GM06990 (cell line): ENCODE data around the gene ATP2B2.

ENCODE experiments used
- DNase-seq: peaks from one replicate; pipeline ENCODE4 v3.0.0-alpha.2; 2011; ENCODE audit not compliant: insufficient read length; ENCODE audit errors: extremely low read depth
- H3K27me3 ChIP-seq: replicated peaks from 2 replicates; pipeline ENCODE4 v1.6.0; 2011; ENCODE audit warnings: low read length; ENCODE audit not compliant: control insufficient read depth, insufficient read depth
- H3K36me3 ChIP-seq: 2 replicates; pipeline ENCODE4 v1.5.1; 2011; ENCODE audit warnings: low read length; ENCODE audit not compliant: control insufficient read depth, insufficient read depth
- H3K4me3 ChIP-seq: replicated peaks from 2 replicates; pipeline ENCODE4 v1.5.1; 2011; ENCODE audit warnings: low read depth, mild to moderate bottlenecking, control low read depth, low read length
- TF ChIP-seq, protein P1 (sequence below): IDR thresholded peaks from 2 replicates; pipeline ENCODE4 v1.5.1; 2011; ENCODE audit warnings: low read length, control low read depth, mild to moderate bottlenecking, inconsistent platforms; ENCODE audit not compliant: insufficient read depth, poor library complexity, severe bottlenecking

The ATP2B2 gene

DNA sequence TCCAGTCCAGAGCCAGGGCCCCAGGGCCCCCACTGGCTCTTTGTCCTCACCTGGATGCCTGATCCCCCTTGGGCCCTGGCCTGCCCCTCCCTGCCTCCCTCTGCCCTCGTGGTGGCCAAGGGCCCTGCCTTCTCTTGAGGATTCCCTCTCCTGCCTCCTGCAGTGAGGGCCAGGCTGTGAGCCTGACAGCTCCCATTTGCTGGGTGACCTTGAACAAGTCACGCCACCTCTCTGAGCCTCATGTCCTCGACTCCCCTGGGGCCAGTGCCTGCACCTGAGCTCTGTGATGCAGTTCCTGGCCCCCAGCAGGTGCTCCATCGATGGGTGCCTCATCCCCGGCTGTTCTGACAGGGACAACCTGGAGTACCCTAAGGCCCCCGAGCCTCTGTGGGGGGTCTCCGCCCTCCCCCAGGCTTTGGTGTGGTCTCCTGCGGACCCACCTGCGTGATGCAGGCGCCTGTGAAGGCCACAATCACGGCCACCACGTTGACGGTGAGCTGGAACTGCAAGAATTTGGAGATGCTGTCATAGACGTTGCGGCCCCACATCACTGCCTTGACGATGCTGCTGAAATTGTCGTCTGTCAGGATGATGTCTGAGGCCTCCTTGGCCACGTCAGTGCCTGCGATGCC lies 160.3 kb downstream of the ATP2B2 start:
- no peak for DNase-seq
- H3K4me3 ChIP-seq: no peak overlapping the region
- H3K36me3 ChIP-seq: no peaks in the 10 kb centered on the region
- TF ChIP-seq, protein P1, sequence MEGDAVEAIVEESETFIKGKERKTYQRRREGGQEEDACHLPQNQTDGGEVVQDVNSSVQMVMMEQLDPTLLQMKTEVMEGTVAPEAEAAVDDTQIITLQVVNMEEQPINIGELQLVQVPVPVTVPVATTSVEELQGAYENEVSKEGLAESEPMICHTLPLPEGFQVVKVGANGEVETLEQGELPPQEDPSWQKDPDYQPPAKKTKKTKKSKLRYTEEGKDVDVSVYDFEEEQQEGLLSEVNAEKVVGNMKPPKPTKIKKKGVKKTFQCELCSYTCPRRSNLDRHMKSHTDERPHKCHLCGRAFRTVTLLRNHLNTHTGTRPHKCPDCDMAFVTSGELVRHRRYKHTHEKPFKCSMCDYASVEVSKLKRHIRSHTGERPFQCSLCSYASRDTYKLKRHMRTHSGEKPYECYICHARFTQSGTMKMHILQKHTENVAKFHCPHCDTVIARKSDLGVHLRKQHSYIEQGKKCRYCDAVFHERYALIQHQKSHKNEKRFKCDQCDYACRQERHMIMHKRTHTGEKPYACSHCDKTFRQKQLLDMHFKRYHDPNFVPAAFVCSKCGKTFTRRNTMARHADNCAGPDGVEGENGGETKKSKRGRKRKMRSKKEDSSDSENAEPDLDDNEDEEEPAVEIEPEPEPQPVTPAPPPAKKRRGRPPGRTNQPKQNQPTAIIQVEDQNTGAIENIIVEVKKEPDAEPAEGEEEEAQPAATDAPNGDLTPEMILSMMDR: no peak
- no peaks in the 10 kb centered on the region; the same call in none of the 2 replicates for H3K27me3 ChIP-seq

DNA sequence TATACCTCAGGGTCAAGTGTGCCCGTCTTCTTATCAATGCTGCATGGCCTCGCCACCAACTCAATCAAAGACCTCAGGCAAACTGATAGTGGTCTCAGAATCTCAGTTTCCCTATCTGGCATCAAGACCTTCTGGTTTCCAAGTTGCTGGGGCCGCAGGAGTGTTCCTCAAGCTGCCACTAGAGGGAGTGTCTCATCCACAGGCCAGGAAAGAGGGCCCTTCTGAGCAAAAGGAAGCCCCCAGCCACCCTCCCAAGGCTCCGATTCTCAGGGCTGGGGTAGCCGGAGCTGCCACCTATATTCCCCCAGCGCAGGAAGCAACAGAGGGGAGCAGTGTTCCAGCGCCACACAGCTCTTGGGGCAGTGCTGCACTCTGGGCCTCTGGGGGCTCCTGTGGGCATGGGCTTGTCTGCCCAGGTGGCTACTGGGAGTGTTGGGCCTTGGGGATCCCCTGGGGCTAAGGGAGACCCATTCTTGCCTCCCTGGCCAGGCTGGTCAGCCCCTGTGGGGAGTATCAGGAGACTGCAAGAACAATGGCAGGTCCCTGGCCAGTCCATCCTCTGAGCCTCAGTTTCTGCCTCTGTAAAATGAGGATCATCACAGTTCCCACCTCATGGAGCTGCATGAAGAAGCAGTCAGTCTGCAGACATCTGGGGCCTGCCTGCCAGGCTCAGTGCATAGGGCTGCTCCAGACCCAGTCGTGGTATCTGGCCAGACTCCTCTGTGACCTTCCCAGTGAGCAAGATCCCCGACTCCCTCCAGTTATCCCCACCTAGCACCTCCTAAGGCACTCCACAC lies 161.0 kb downstream of the ATP2B2 start:
- DNase-seq: no peak
- H3K27me3 ChIP-seq: no peaks in the 10 kb centered on the region; the same call in none of the 2 replicates
- TF ChIP-seq, protein P1: peak; percentile 94
- no peaks in the 10 kb centered on the region for H3K36me3 ChIP-seq
- no peak overlapping the region for H3K4me3 ChIP-seq

DNA sequence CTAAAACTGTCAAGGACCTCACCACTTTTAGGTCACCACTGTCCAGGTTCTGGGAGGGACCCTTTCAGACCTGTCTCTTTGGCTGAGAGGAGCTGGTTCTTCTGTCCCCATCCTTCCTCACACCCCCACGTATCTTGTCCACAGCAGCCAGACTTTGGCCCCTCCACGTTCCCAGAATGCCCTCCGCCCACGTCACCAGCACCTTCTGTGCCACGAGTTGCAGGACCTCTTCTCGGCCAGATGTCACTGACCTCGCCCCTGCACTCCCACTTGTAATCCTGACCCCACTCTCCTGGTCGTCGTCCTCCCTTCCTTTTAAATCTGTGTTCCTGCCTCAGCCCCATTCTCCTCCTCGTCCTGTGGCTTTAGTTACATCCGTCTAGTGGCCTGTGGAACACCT lies 161.9 kb downstream of the ATP2B2 start:
- H3K27me3 ChIP-seq: no peaks in the 10 kb centered on the region; the same call in none of the 2 replicates
- H3K36me3 ChIP-seq: no peaks in the 10 kb centered on the region
- no peak overlapping the region for H3K4me3 ChIP-seq
- TF ChIP-seq, protein P1: no peak
- no peak for DNase-seq

DNA sequence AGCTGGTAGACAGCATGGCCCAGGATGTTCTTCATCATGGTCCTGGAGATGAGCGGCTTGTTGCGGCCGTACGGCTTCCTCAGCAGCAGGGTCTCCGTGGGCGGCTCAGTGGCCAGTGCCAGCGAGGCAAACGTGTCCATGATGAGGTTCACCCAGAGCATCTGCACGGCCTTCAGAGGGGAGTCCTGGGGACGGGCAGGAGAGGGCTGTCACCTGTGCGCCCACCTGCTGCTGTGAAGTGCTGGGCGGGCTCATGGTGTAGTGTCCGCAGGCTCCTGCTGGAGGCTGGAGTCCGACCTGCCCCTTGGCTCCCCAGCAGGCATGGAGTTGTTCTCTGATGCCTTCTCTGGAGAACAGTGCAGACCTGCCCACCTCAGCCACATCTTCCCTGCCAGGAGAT lies 162.6 kb downstream of the ATP2B2 start:
- no peaks in the 10 kb centered on the region; the same call in none of the 2 replicates for H3K27me3 ChIP-seq
- H3K36me3 ChIP-seq: no peaks in the 10 kb centered on the region
- no peak for DNase-seq
- H3K4me3 ChIP-seq: no peak overlapping the region
- TF ChIP-seq, protein P1: no peak

DNA sequence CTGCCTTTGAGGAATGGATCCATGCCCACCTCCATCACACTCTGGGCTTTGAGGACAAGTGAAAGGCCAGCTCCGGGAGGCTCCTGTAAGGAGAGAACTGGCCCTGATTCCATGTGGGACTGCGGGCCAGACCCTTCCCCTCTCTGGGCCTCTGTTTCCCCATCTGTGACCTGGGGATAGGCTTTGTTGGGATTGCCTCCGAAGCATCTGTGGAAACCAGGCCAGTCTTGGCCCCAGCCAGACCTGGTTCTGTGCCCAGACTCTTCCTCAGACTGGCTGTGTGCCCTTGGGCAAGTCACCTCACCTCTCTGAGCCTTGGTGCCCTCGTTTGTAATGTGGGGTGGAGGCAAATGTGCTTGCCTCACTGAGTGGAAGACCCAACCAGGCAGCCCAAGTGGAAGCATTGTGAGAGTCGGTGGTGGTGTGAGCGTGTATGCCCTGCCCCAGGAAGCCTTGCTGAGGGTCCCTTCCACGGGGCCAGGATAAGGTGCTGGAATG lies 163.4 kb downstream of the ATP2B2 start:
- H3K27me3 ChIP-seq: no peaks in the 10 kb centered on the region; the same call in 1 of the 2 replicates
- H3K36me3 ChIP-seq: no peaks in the 10 kb centered on the region
- no peak for DNase-seq
- no peak overlapping the region for H3K4me3 ChIP-seq
- TF ChIP-seq, protein P1: no peak
